Thyroid gland (tissue), 4 donors: ENCODE results near the gene NLK.

Experiments
- POLR2A ChIP-seq, 2 donors: fragments of 450-650 bp; IDR thresholded peaks; one replicate each; pipeline ENCODE4 v1.6.1; 2017; ENCODE audit warnings: antibody characterized with exemption in 2 of 2, mild to moderate bottlenecking in 2 of 2, moderate library complexity in 1 of 2
- TF ChIP-seq, protein P1 (sequence below), 6 experiments: fragments of 200-600 bp in 3 of 6; fragments of 450-650 bp in 3 of 6; sonication (generic) in 3 of 6; IDR thresholded peaks; one replicate each; pipeline ENCODE4 v1.5.1; 2016 to 2019; ENCODE audit warnings: antibody characterized with exemption in 6 of 6, mild to moderate bottlenecking in 2 of 6, inconsistent platforms in 1 of 6, moderate library complexity in 1 of 6

DNA sequence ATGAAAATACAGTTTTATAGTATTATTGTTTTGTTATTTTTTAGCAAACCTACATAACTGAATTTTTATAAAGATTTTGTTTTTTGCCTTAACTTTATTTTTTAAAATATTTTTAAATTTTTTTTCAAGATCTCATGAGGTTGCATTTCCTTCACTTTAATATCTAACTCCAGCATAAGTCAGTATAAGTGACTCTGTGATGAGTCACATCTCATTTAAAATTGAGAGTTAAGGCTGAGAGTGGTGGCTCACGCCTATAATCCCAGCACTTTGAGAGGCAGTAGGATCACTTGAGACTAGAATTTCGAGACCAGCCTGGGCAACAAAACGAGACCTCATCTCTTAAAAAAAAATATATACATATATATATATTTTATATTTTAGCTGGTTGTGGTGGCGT is 44.0 kb downstream of the NLK start:
- TF ChIP-seq, protein P1, sequence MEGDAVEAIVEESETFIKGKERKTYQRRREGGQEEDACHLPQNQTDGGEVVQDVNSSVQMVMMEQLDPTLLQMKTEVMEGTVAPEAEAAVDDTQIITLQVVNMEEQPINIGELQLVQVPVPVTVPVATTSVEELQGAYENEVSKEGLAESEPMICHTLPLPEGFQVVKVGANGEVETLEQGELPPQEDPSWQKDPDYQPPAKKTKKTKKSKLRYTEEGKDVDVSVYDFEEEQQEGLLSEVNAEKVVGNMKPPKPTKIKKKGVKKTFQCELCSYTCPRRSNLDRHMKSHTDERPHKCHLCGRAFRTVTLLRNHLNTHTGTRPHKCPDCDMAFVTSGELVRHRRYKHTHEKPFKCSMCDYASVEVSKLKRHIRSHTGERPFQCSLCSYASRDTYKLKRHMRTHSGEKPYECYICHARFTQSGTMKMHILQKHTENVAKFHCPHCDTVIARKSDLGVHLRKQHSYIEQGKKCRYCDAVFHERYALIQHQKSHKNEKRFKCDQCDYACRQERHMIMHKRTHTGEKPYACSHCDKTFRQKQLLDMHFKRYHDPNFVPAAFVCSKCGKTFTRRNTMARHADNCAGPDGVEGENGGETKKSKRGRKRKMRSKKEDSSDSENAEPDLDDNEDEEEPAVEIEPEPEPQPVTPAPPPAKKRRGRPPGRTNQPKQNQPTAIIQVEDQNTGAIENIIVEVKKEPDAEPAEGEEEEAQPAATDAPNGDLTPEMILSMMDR (IDR thresholded peaks at IDR 0.05) = no peak
- TF ChIP-seq POLR2A (IDR thresholded peaks at IDR 0.05) = no peak
